ENCODE results near the gene PSORS1C1. TPM values are rescaled to one million over a fixed set of nuclear protein-coding genes. Genes with fewer than 3 reads are reported as not detected.

PSORS1C1 gene
- polyA plus RNA-seq, 1 donor: 0.10 TPM

DNA sequence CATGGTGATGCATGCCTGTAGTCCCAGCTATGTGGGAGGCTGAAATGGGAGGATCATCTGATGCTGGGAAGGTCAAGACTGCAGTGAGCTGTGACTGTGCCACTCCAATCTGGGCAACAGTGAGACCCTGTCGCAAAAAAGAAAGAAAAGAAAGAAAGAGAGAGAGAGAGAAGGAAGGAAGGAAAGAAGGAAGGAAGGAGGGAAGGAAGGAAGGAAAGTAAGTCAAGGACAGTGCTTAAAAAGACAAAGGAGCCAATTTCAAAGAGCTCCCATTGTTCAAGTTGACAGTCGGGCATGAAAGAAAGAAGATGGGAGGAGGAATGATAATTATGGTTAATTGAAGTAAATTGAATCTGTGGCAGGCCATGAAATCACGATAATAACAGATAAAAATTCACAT lies 18.4 kb upstream of the PSORS1C1 start:
- DNase-seq: no peak

DNA sequence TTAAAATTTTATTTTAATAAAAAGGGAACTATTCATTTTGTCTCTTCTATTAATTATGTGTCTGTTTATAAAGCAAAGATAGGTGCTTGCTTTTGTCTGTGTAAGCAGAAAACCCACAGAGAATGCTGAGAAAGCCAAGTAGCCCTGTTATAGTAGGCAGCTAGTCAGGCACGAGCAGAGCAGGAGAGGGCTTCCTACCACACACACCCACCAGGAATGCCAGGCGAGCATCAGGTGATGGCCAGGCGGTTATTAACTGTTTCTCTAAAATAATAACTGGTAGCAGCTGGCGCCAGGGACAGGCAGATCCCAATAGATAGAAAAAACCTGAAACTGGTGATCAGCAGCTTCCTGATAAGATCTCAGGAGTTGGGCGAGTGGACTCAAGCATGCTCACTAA lies 17.9 kb upstream of the PSORS1C1 start:
- no peak for DNase-seq

DNA sequence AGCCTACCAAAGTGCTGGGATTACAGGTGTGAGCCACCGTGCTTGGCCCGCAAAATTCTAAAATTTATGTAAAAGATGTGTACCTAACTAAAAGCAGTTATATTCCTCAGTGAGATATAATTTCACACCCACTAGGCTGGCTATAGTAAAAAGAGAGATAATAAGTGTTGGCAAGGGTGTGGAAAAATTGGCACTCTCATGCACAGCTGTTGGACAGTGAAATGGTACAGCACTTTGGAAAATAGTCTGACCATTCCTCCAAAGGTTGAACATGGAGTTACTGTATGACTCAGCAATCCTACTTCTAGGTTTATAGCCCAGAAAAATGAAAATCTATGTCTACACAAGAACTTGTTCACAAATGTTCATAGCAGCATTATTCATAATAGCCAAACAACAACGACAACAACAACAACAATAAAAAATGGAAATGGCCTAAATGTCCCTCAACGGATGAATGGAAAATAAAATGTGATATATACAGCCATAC lies 16.1 kb upstream of the PSORS1C1 start:
- no peak for DNase-seq

DNA sequence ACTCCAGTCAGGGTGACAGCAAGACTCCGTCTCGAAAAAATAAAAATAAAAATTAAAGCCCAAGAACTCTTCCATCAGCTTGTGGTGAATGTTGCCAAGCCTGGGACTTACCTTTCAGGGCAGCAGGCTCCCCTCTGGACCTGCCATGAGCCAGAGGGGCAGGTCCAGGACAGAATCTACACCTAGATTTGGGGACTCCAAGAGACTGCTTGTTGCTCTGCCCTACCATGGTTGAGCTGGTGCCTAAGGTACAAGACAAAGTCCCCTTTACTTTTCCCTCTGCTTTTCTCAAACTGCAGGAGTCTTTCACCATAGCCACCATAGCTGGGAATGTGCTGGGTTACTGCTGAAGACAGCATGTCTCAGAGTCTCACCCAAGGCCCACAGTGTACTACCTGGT lies 11.5 kb upstream of the PSORS1C1 start:
- DNase-seq: no peak

DNA sequence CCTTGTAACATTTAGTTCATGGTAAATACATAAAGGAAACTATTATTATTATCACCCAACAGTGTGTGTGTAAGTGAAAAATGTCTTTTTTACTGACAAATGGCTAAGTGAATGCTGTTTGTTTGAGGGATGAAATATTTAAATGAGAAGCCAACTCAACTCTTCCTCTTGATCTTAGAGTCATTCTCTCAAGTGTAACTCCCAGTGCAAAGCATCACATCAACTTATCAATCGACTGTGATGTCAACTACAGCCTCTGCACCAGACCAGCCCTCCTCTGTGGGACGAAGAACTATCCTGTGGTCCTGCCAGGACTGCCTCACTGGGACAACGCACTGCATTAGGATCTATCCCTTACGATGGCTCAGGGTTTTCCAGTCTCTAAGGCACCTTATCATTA lies 7.5 kb upstream of the PSORS1C1 start:
- DNase-seq: no peak

DNA sequence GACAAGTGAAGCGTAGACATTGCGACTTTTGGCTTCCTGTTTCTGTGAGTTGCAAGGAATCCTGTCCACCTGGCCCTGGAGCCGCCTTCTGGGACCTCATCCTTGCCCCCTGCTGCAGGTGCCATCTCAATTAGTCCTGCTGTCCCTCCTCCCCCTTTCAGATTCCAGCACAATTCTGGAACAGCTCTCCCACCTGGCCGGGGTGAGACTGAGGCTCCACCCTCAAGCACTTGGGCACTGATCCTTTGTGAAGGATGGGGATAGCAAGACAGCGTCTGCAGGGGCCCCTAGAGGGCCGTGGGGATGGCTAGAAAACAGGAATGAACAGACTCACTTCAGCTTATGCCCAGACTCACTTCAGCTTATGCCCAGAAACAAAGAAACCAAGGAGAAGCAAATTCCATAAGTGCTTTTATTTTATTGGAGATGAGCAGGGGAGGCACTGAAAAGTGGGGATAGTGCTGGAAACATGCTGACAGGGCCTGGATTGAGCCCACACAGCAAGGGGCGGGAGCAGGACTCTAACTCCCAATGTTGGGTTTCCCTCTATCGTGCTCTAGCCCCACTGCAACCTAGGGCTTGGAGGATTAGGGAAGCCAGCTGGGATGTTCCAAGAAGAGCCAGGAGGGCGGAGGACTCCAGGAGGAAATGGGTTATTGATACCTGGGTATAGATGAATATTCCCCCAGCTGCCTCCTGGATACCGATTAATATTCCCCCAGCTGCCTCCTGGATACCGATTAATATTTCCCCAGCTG lies 3.6 kb upstream of the PSORS1C1 start:
- no peak for DNase-seq

DNA sequence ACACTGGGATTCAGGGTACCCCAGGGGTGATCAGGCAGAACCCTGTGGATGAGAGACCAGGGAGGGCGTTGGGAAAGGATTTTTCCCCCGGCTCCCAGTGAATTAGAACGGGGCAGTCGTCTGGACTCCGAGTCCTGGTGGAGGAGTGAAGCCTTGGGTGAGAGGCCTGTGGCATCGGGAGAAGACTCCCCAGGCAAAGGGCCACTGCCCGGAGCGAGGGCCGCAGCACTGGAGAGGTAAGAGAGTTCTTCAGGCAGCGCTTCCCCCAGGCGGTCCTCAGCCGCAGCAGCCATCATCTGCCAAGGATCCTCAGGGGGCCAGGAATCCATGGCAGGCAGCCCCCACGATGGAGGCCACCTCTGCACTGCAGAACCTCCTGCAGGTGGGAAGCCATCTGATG lies 2.9 kb upstream of the PSORS1C1 start:
- no peak for DNase-seq

DNA sequence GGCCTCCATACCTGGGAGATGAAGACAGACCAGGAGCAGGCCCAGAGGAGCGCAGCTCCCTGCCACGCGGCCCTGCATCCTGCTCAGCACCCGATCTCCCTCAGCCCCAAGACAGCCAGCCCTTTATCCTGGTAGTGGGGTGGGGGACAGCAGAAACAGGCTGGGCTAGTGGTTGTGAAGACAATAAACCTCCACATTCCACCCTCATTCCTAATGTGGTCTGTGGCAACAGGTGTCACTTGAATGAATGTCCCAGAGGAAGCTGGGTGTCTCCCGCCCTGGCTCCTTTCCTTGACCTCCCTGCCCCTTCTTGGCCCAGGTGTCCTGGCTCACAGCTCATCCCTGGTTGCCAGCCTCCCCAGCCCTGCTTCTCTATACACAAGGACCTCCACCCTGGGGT lies 2.1 kb upstream of the PSORS1C1 start, which contains the start of gene C6orf15:
Gene C6orf15, minus strand, starts transcription at position 98 of the 400 bp plus-strand sequence. Its CDS starts 20 bp downstream, at position 78.
- no peak for DNase-seq

DNA sequence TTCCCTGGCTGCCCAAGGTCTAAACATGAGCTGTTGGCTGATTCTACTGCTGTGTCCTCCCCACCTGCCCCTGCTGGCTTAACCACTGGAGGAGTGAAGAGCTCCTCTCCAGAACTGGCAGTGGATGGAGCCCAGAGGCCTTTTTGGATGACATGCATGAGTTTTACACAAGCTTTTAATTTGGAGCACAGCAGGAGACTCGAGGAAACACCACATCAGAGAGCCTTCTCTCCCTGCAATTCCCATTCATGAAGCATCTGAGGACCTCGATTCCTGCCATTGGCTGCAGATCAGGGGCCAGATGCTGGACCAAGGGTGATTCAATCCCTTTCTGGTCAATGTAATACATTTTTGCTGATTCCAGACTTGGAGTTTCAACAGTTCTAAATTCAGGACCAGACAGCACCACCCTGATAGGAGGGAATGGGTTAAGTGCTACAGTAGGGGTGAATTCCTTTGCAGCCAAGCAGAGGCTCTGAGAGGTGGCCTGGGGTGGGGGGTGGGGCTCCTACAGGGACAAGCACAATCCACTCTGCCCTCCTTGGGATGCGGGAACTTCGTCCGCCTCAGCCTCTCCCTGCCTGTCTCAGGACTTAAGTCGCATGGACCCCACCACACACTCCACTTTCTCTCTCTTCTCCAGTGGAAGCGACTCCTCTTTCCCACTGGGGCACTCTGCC lies 599 bp upstream of the PSORS1C1 start:
- DNase-seq: no peak

DNA sequence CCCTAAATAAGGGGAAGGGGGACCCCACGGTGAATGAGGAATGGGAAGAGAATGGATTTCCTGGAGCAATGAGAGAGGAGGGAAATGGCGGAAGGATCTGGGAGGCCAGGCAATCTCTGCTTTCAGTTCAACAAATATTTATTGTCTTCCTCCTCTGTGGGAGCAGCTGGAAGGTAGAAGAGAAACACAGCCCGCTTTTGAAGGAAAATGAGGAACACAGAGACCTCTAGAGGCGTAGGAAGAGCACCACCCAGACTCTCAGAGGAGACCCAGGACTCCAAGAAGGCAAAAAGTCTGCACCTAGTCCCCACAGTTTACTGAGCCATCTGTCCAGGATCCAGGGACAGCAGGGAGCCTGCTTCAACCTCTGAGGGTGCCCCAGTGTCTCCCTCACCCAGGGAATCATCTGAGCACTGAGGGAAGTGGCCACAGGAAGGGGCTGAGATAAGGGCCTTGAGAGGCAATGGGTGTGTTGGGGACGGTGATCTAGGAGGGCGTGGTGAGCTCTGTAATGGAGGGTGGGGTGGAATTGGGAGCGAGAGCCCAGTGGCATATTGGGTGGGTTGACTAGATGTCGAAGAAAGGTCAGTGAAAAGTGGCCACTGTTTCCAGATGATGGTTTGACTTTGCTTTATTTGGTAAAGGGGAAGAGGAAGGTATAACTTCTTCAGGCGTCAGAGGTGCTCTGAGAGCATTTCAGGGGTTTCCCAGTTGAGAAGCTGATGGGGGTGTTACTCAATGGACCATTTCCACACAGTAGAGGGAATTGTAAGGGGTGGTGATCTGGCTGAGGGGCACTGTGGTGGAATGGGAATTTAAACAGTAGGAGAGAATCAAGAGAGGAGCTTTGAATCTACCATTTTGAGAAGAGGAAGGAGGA lies 610 bp downstream of the PSORS1C1 start:
- DNase-seq: no peak

DNA sequence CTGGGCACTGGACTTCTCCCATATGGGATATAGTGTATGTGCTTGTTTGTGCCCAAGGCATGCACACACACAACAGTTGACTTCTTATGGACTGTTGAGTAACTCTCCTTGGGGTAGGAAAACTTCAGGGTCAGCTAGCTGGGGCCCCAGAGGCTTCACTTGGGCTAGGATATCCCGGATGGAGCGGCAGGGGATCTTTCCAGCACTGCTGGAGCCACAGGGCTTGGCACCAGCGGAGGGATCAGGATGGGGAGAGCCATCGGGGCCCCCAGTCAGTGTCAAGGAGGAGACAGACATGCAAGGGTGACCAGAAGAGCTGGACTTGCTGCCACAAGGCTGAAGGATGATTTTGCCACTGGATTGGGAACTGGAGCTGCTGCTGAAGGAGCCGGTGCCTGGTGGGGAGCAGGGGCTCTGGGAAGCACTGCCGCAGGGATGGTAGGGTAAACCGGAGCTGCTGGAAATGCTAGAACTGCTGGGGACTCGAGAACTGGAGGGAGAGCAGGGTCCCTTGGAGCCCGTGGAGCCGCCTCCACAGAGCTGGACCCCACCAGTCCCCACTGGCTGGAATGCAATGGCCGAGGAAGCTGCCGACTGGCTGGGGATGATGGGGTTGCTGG lies 1.5 kb downstream of the PSORS1C1 start:
- DNase-seq: no peak

DNA sequence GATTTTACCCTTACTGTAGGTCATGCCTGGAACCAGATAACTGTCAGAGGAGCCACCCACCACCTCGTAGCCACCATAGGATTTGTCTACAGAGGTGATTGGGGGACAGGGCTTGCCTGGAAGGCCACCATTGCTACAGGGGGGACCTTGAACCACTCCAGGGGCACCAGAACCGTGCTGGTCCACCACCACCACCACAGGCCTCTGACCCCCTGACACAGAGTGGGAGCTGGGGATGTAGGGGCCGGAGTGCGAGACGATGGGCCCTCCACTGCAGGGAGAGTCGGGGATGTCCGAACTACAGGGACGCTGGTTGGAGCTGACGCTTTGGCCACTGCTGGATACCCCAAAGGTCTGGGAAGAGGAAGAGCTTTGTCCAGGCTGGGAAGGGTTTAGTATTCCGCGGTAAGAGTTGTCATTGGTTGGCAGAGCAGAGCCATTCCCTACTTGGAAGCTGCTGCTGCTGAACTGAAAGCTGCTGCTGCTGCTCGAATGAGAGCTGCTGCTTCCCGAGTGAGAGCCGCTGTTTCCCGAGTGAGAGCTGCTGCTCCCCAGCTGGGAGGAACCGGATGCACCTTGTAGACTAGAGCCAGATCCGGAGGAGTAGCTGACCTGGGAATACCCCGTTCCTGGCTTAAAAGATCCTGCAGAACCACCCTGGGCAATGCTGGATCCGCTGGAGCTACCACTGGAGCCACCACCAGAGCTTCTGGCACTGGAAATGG lies 2.2 kb downstream of the PSORS1C1 start:
- DNase-seq: no peak

DNA sequence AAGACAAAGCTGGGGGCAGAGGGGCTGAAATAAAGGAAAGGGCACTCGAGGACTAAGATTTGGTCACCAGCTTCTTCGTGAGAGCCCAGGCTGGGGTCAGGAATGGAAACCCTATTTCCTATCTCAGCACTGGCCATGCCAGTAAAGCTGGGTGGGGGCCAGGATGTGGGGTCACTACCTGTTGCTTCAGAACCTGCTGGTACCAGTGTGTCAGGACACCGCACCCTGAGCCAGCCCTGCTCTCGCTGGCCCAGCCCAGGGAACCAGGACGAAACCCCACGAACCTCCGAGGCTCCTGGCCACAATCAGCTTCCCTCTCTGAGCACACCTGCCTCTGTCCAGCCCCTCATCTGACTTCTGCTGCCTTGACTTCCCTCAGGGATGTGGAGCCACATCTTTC lies 3.6 kb downstream of the PSORS1C1 start:
- DNase-seq: no peak

DNA sequence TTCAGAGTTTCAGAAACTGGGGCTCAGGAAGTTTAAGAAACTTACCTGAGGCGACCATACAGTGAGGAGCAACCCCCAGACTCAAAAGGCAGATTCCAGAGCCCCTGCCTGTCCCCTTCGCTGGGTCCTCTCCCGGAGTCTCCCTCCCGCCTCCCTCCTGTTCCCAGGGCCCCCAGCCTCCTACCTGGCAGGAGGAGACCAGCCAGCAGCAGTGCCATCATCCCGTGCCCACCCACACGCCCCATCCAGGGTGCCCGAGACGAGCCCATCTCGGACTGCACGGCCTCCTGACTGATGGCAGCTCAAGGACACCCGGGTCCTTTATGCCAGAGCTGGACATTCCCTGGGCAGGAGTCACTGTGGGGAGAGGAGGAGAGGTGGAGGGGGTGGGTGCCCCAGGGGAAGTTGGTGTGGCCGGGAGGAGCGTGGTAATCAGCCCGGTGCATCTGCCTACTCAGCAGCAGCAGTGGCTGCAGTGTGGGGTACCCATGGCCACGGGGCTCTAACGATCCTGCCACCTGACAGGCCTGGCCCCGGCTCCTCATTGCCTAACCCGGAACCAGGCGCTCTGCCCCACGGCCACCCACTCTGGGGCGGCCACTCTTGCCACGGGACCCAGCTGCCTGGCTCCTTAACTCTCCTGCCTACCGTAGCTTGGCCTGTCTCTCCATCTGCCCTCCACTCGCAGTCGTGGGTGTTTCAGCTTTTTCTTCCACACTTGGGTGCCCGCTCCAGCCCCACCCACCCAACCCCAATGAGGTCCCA lies 5.7 kb downstream of the PSORS1C1 start, which contains the start of gene CDSN:
Gene CDSN, minus strand, starts transcription at position 296 of the 765 bp plus-strand sequence. Its CDS starts 27 bp downstream, at position 269.
- DNase-seq: no peak

DNA sequence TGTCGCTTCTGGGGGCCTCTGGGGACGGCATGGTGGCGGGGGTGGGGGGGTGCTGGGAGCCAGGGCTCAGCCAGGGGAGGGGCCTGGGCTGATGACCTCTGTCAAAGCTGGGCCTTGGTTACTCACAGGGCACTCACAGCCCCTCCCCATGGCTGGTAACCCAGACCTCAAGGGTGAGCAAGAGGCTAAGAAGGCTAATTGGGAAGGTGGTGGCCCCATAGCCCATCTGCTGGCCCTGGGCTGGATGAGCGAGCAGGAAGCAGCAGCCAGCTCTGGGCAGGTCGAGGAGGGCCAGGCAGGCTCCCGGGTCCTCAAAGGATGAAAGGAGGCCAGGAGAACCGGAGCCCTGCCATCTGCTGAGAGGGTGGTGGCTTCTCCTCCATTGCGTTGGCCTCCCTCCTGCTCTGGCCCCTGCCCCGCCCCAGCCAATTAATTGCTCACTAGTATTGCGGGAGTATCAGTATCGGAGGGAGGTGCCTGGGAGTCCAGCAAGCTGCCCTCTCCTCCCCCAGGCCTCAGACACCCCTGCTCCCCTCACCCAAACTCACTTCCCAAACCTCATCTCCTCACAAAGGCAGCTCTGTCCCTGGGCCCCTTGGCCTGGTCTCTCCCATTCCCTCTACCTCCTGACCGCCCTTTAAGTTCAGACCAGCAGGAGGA lies 6.7 kb downstream of the PSORS1C1 start:
- DNase-seq: no peak

DNA sequence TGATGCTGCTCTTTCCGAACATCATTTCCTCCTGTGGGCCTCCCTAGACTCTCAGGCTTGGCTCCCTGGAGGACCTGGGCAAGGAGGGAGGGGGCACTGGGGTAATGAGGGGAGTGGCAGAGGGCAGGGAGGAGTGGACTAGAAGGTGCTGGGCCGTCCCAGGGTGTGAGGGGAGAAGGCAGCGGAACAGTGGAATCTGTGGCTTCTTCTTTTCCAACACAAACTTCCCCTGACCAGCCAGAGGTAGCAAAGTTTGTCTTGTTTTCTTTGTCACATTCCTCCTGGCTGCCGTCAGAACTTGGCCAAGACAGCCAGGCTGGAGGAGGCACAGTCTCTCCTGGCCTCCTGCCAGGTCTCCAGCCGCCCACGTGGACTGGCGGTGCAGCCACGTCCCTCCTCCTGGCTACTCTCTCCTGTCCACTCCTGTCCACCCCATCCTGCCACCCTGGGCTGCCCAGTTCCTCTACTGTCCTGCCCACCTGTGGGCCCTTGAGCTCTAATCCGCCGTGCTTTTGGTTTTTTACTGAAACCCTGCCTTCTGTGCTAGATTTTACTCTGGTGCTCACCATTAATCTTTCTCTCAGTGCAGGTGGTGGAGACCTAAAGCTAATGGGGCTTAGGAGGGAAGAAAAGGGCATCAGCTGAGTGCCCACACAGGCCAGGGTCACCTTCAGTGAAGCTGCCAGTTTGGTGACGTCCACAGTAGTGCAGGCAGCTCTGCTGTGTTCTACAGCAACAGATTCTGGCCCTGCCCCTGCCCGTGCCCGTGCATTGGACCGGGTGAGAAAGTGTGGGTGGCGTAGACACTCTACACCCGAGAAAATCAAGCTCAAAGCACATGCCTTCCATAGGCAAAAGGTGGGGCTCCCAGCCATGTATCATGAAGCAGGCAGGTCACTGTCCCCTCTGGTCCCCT lies 8.4 kb downstream of the PSORS1C1 start:
- DNase-seq: peak; percentile 71

DNA sequence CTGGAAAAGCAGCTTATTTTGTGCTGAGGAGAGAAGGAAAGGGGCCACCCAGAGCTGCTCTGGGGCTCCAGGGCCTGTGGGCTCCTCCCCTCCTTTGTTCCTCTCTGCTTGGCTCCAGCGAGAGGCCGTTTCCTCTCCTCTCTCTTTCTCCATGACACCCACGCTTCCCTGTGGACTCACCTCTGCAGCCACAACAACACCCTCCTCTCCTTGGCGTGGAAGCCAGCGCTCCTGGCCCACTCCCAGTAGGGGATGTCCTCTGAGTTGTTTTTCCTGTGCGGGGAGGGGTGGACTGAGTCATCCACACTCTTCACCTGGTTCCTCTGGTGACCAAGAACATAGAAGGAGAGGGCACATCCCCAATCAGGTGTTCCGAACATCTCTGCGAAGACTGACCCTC lies 10.6 kb downstream of the PSORS1C1 start:
- no peak for DNase-seq

DNA sequence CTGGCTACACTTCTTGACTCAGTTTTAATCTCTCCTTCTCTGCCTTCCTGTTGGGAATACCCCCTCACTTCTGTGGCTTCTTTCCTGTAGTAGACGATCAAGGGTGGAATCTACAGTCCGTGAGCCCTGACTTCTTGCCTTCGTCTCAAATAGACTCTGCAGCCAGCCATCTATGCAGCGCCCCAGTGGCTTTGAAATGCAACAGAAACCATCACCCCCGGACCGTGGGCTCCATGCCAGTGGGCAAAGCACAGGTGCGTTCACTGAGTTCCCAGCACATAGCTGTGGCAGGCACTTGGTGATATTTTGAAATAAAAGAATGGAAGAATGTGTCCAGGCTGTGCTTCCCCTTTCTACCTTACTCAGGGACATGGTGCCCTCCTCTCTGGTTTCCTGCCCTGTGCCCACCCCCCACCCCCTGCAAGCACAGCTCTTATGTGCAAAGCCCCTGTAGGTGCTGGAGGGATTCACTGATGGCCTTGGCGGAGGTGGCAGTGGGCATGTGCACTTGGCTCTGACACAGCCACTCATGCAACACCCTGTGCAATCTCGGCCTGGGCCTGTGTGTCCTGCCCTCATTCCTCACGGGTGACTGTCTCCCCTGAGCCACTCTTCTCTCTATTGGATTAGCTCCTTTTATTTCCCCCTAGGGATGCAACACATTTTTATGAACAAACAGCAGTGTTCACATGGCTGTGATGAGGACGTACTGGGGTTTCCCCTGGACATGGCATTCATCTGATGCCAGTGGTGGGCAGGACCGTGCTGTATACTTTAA lies 11.2 kb downstream of the PSORS1C1 start:
- DNase-seq: no peak
